ENCODE data around the gene OCA2.
"Not testable (repeated sequence)": the region's sequence is repeated elsewhere in the genome, so short reads cannot be mapped to it uniquely, and the experiment has no call there.

DNA sequence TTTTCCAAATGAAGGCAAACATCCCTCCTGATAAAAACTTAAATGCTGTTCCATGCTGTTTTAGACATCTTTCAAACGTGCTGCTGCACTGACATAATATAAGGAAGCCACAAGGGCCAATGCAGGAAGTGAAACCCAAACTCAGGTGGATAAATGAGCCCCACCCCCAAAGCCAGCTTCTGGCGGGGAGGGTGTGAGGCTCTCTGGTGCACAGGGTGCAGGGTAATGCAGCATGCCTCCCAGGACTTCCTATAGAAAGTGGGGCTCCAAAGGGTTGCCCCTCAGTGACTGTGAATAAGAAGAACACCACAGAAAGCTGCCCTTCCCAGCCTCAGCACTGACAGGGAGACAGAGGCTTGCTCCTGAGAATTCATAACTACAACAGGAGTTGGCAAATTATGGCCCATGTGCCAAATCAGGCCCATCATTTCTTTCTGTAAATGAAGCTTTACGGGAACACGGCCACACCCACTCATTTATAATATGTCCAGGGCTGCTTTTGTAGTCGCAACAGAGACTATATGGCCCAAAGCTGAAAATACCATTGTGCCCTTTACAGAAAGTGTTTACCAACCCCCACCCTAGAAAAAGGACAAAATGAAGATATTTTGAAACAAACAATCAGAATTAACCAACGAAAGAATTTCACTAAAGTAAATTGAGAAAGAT is 37.3 kb upstream of the OCA2 start:
- TF ChIP-seq EZH2 (IDR thresholded peaks at IDR 0.05; ENCODE audit: insufficient read depth, poor library complexity, severe bottlenecking); EZH2phosphoT487 (IDR thresholded peaks at IDR 0.05; ENCODE audit: insufficient read depth, low read depth): not testable (repeated sequence)

Data from GM23248 (cell line).